IPS-18a (cell line): ENCODE data around the gene TESPA1.
"Not testable (repeated sequence)": the region's sequence is repeated elsewhere in the genome, so short reads cannot be mapped to it uniquely, and the experiment has no call there.

Source experiments
- H3K27ac ChIP-seq: one replicate; pipeline ENCODE4 v1.5.1; 2013; ENCODE audit warnings: low read length
- H3K27me3 ChIP-seq: one replicate; pipeline ENCODE4 v1.6.1; 2013; ENCODE audit warnings: mild to moderate bottlenecking, low read length; ENCODE audit not compliant: control insufficient read depth, insufficient read depth
- H3K36me3 ChIP-seq: one replicate; pipeline ENCODE4 v1.6.1; 2013; ENCODE audit warnings: low read depth, low read length; ENCODE audit not compliant: control insufficient read depth
- H3K4me1 ChIP-seq: one replicate; pipeline ENCODE4 v1.6.1; 2013; ENCODE audit warnings: low read depth, low read length; ENCODE audit not compliant: control insufficient read depth
- H3K4me3 ChIP-seq: one replicate; pipeline ENCODE4 v1.5.1; 2013; ENCODE audit warnings: low read length
- H3K9ac ChIP-seq: one replicate; pipeline ENCODE4 v1.6.1; 2013; ENCODE audit warnings: mild to moderate bottlenecking, low read length, moderate library complexity
- H3K9me3 ChIP-seq: one replicate; pipeline ENCODE4 v1.6.1; 2013; ENCODE audit warnings: low read depth, low read length; ENCODE audit not compliant: control insufficient read depth

Gene TESPA1

GRCh38 chr12:54958048-54958658 is 26.4 kb downstream of the TESPA1 start:
- Histone ChIP-seq H3K4me1 (no peaks in the 10 kb centered on the region), H3K27ac (no peak overlapping the region), H3K27me3 (no peaks in the 10 kb centered on the region), H3K4me3 (no peak overlapping the region), H3K9ac (no peak overlapping the region), H3K9me3 (no peaks in the 10 kb centered on the region), H3K36me3 (no peaks in the 10 kb centered on the region)

- H3K27ac ChIP-seq: no peak overlapping the region
- H3K36me3 ChIP-seq: no peaks in the 10 kb centered on the region
- H3K4me1 ChIP-seq: no peaks in the 10 kb centered on the region
- no peaks in the 10 kb centered on the region for H3K9me3 ChIP-seq
- no peak overlapping the region for H3K4me3 ChIP-seq
- H3K27me3 ChIP-seq: no peaks in the 10 kb centered on the region
- no peak overlapping the region for H3K9ac ChIP-seq
These were observed 27.5 kb downstream of the TESPA1 start for GRCh38 chr12:54956818-54957641.

DNA sequence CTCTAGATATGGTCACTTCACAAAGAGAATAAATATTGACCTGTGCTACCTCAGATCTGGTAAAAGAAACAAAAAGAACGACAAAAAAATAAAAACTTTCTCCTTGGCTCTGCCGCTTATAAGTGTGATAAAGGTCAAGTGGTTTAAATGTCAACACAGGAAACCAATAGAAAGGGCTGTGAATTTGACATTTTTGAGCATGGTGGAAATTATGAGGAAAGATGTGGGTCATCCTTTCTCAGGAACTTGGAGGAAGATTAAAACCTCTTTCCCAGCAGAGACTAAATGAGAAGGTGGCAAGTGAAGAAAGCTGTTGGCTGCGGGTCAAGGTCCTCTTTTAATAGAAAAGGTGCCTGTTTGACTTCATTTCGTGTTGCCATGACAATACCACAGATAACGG is 28.2 kb downstream of the TESPA1 start:
- Histone ChIP-seq H3K36me3 (no peaks in the 10 kb centered on the region), H3K4me1 (no peaks in the 10 kb centered on the region), H3K27me3 (no peaks in the 10 kb centered on the region)

DNA sequence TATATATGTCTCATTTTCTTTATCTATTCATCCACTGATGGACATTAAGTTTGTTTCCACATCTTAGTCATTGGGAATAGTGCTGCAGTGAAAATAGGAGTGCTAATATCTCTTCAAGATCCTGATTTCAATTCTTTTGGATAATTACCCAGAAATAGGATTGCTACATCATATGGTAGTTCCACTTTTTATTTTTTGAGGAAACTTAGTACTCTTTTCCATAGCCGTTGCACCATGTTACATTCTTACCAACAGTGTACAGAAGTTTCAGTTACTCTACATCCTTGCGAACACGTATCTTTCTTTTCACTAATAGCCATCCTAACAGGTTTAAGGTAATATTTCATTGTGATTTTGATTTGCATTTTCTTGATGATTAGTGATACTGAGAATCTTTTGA is 29.8 kb downstream of the TESPA1 start:
- H3K27me3 ChIP-seq: no peaks in the 10 kb centered on the region
- H3K4me1 ChIP-seq: no peaks in the 10 kb centered on the region
- H3K9ac ChIP-seq: no peak overlapping the region
- H3K36me3 ChIP-seq: no peaks in the 10 kb centered on the region
- no peak overlapping the region for H3K4me3 ChIP-seq
- H3K9me3 ChIP-seq: no peaks in the 10 kb centered on the region
- H3K27ac ChIP-seq: no peak overlapping the region

More for the DNA sequence above, 28.2 kb downstream of the TESPA1 start:
- Histone ChIP-seq H3K9me3 (no peaks in the 10 kb centered on the region), H3K4me3 (no peak overlapping the region), H3K9ac (no peak overlapping the region), H3K27ac (no peak overlapping the region)

DNA sequence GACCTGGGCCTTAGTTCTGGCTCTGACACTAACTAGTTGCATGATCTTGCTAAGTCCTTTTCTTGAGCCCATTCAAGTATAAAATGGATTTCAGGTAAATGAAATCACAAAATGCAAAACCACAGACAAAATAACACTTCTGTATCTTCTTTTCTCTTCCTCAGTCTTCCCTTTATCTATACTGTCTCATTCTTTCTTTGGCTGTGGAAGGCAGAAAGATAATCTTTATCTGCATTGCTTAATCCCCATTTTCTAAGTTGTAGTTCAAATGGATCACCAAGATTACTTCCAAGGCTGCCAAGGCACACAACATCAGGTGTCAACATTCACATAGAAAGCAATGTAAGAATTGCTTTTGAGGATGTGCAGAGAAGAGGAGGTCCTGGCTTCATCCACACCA is 30.3 kb downstream of the TESPA1 start:
- Histone ChIP-seq H3K4me3 (no peak overlapping the region), H3K27me3 (no peaks in the 10 kb centered on the region), H3K4me1 (no peaks in the 10 kb centered on the region), H3K36me3 (no peaks in the 10 kb centered on the region), H3K9ac (no peak overlapping the region), H3K9me3 (no peaks in the 10 kb centered on the region), H3K27ac (no peak overlapping the region)

DNA sequence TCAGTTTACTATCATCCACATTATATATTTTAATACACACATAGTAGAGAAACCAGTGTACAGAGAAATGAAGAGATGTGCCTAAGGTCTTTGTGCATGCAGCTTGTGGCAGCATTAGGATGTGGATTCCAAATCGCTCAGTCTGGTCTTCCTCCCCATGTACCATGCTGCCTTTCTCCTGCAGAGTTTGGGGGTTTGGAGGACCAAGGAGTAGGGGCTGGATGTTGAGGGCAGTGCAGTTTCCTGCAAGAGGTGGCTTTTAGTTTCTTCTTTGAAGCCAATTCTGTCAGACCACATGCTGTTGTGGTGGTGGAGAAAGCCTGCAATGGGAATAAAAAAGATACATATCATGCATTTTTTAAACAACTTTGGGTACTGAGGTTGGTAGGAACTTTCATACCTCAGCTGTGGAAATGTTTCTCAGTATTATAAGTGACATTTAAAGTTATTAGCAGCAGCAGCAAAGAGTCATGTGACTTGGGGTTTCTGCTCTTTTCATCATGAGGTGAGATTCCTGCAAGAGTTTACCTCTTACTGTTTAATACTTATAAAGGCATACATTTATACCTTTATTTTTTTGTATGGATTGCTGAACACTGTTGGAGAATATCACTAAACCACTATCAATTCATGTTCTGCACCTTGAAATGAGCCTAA is 34.4 kb downstream of the TESPA1 start:
- Histone ChIP-seq H3K9ac (no peak overlapping the region), H3K27ac (no peak overlapping the region), H3K36me3 (no peaks in the 10 kb centered on the region), H3K4me1 (no peaks in the 10 kb centered on the region), H3K4me3 (no peak overlapping the region), H3K9me3 (no peaks in the 10 kb centered on the region), H3K27me3 (no peaks in the 10 kb centered on the region)

- H3K9me3 ChIP-seq: no peaks in the 10 kb centered on the region
- no peak overlapping the region for H3K9ac ChIP-seq
- H3K27ac ChIP-seq: no peak overlapping the region
- no peaks in the 10 kb centered on the region for H3K4me1 ChIP-seq
- no peak overlapping the region for H3K4me3 ChIP-seq
- H3K27me3 ChIP-seq: no peaks in the 10 kb centered on the region
- no peaks in the 10 kb centered on the region for H3K36me3 ChIP-seq
These were observed 35.4 kb downstream of the TESPA1 start for GRCh38 chr12:54949073-54949711.

- Histone ChIP-seq H3K9ac (no peak overlapping the region), H3K27ac (no peak overlapping the region), H3K9me3 (no peaks in the 10 kb centered on the region)
These were observed 36.4 kb downstream of the TESPA1 start for GRCh38 chr12:54948171-54948570.

GRCh38 chr12:54945082-54945481 is 39.5 kb downstream of the TESPA1 start:
- Histone ChIP-seq H3K27ac (no peak overlapping the region), H3K9ac (no peak overlapping the region), H3K27me3 (no peaks in the 10 kb centered on the region), H3K36me3 (no peaks in the 10 kb centered on the region), H3K4me1 (peaks cover 4% of the 10 kb centered on the region), H3K4me3 (no peak overlapping the region), H3K9me3 (no peaks in the 10 kb centered on the region)

More at GRCh38 chr12:54948171-54948570, 36.4 kb downstream of the TESPA1 start:
- H3K4me3 ChIP-seq: no peak overlapping the region
- no peaks in the 10 kb centered on the region for H3K4me1 ChIP-seq
- H3K27me3 ChIP-seq: no peaks in the 10 kb centered on the region
- no peaks in the 10 kb centered on the region for H3K36me3 ChIP-seq

DNA sequence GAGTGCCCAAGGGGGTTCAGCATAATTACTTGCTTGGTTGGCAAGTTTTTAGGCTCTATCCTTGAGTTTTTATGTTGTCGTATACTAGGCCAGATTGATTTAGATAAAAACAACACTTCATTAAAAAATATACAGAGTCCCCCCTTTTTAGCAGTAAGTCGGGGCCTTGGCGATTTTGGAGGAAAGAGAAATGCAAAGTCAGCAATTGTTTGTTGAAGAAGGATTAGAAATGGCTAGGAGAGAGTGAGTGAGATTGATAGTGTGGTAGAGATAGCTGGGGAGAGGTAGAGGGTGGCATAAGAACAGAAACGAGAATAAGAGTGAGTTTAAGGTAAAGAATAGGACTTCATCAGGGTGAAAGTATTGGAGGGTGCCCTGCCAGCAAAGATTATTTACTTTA is 41.3 kb downstream of the TESPA1 start:
- not testable (repeated sequence) for H3K27me3 ChIP-seq, H3K27ac ChIP-seq, H3K9ac ChIP-seq, H3K4me1 ChIP-seq, H3K9me3 ChIP-seq, H3K4me3 ChIP-seq, H3K36me3 ChIP-seq

DNA sequence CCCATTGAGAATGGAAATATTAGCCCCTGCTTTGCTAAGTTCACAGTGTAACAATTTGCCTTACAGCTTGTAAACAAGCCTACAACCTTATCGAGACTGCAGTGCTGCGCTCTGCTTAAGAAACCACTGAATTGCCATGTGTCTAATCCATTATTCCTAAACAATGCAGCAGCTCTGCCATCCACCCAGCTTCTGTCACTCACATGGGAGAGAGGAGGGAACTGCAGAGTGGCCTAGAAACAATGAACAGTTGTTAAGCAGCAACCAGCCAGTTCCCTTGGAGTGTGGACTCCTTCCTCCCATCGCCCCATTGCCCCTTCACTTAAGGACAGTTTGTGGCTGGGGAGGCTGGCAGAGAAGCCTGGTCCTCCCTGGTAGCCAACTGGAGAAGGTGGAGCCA is 42.9 kb downstream of the TESPA1 start:
- no peaks in the 10 kb centered on the region for H3K27me3 ChIP-seq
- H3K36me3 ChIP-seq: no peaks in the 10 kb centered on the region
- no peak overlapping the region for H3K9ac ChIP-seq
- peaks cover 4% of the 10 kb centered on the region for H3K4me1 ChIP-seq
- no peaks in the 10 kb centered on the region for H3K9me3 ChIP-seq
- H3K4me3 ChIP-seq: no peak overlapping the region
- H3K27ac ChIP-seq: no peak overlapping the region
